Daoy (cell line): Measurements from ENCODE around the gene IKBKG. TPM values are rescaled to one million over a fixed set of nuclear protein-coding genes. Genes with fewer than 3 reads are reported as not detected.
"Not testable (repeated sequence)": the region's sequence is repeated elsewhere in the genome, so short reads cannot be mapped to it uniquely, and the experiment has no call there.

ENCODE experiments used
- DNase-seq: peaks from one replicate; pipeline ENCODE4 v3.0.0-alpha.2; 2015; ENCODE audit warnings: low read depth
- total RNA-seq: library from RNA; depleted of rRNA; stranded (reverse); fragments of >200 nt; shearing (Covaris generic); gene quantifications from 2 replicates; pipeline ENCODE4 v1.2.3, GENCODE V29; 2014

IKBKG gene
- total RNA-seq, 1 experiment from 2014 or later, result 28.1 TPM

GRCh38 chrX:154525606-154526490, 21.6 kb upstream of the IKBKG start:
- no peak for DNase-seq

- DNase-seq, result peak; percentile 54
These were observed 20.3 kb upstream of the IKBKG start for GRCh38 chrX:154526901-154527675.

- no peak for DNase-seq
These were observed 18.2 kb upstream of the IKBKG start for GRCh38 chrX:154529206-154529612.

- DNase-seq, result no peak
These were observed 17.1 kb upstream of the IKBKG start for GRCh38 chrX:154530286-154530685.

GRCh38 chrX:154531626-154532025, 15.8 kb upstream of the IKBKG start:
- DNase-seq, result no peak

- DNase-seq, result no peak
These were observed 14.7 kb upstream of the IKBKG start for GRCh38 chrX:154532690-154533089.

- peak; percentile 80 for DNase-seq
These were observed 12.7 kb upstream of the IKBKG start for GRCh38 chrX:154534526-154535322.

GRCh38 chrX:154535892-154536291, 11.5 kb upstream of the IKBKG start:
- DNase-seq, result no peak

- no peak for DNase-seq
These were observed 8.3 kb upstream of the IKBKG start for GRCh38 chrX:154539077-154539476.

GRCh38 chrX:154540365-154540764, 7.1 kb upstream of the IKBKG start:
- not testable (repeated sequence) for DNase-seq

GRCh38 chrX:154540897-154541535, 6.4 kb upstream of the IKBKG start:
- DNase-seq, result peak; percentile 56

GRCh38 chrX:154541589-154541895, 5.9 kb upstream of the IKBKG start:
- DNase-seq, result no peak

GRCh38 chrX:154541896-154542722, 5.3 kb upstream of the IKBKG start:
- peak; percentile 87 for DNase-seq

GRCh38 chrX:154542723-154543424, 4.5 kb upstream of the IKBKG start:
- DNase-seq, result no peak

GRCh38 chrX:154545673-154546274, 1.6 kb upstream of the IKBKG start:
- DNase-seq, result no peak

- DNase-seq, result peak; percentile 83
These were observed 821 bp upstream of the IKBKG start, which contains the start of gene G6PD for GRCh38 chrX:154546354-154547244. TSS of gene G6PD (minus strand) at chrX:154546846. CDS start at chrX:154546155, 691 bp downstream.

GRCh38 chrX:154548028-154548316, 552 bp downstream of the IKBKG start:
- DNase-seq, result no peak

- DNase-seq, result no peak
These were observed 2.3 kb downstream of the IKBKG start for GRCh38 chrX:154549766-154550165.
